Gastroesophageal sphincter (tissue), 4 donors: ENCODE results near the gene IQSEC1. TPM values are rescaled to one million over a fixed set of nuclear protein-coding genes. Genes with fewer than 3 reads are reported as not detected.
A peak's percentile ranks its signal among the peaks of the same experiment; 100 is the strongest.

Experiments
- ATAC-seq: fragments of 150-250 bp; one replicate; pipeline ENCODE4 v1.9.1; 2016; ENCODE audit warnings: mild to moderate bottlenecking, moderate library complexity
- H3K27ac ChIP-seq, 4 donors: fragments of 200-600 bp; sonication (generic) in 3 of 4; 1 replicate in 3 of 4; 2 replicates in 1 of 4; pipeline ENCODE4 v1.5.1; 2016 to 2019
- H3K27me3 ChIP-seq: fragments of 200-600 bp; sonication (generic); one replicate; pipeline ENCODE4 v1.5.1; 2019
- H3K36me3 ChIP-seq, 2 donors: fragments of 200-600 bp; sonication (generic); one replicate each; pipeline ENCODE4 v1.5.1; 2019; ENCODE audit warnings: control low read depth in 1 of 2
- H3K4me1 ChIP-seq, 3 donors: fragments of 200-600 bp; sonication (generic); 1 replicate in 2 of 3; 2 replicates in 1 of 3; pipeline ENCODE4 v1.5.1; 2016 to 2019; ENCODE audit warnings: control low read depth in 2 of 3
- H3K4me3 ChIP-seq, 2 donors: fragments of 200-600 bp; sonication (generic); one replicate each; pipeline ENCODE4 v1.5.1; 2019; ENCODE audit warnings: mild to moderate bottlenecking in 1 of 2, moderate library complexity in 1 of 2
- H3K9me3 ChIP-seq, 3 donors: fragments of 200-600 bp; sonication (generic); one replicate each; pipeline ENCODE4 v1.5.1; 2017 to 2019; ENCODE audit warnings: control low read depth in 2 of 3
- CTCF ChIP-seq, 4 experiments: fragments of 200-600 bp in 2 of 4; fragments of 450-650 bp in 2 of 4; sonication (generic) in 1 of 4; IDR thresholded peaks; one replicate each; pipeline ENCODE4 v1.5.1; 2017 to 2019; ENCODE audit warnings: antibody characterized with exemption in 4 of 4, mild to moderate bottlenecking in 2 of 4, moderate library complexity in 2 of 4
- EP300 ChIP-seq: sonication (generic); formaldehyde crosslinking; IDR thresholded peaks from one replicate; pipeline ENCODE4 v1.6.1; 2017; ENCODE audit warnings: antibody characterized with exemption, mild to moderate bottlenecking
- POLR2A ChIP-seq, 2 donors: fragments of 450-650 bp; IDR thresholded peaks; one replicate each; pipeline ENCODE4 v1.6.1; 2017; ENCODE audit warnings: antibody characterized with exemption in 2 of 2, mild to moderate bottlenecking in 2 of 2, moderate library complexity in 1 of 2
- POLR2AphosphoS5 ChIP-seq: sonication (generic); formaldehyde crosslinking; IDR thresholded peaks from one replicate; pipeline ENCODE4 v1.6.1; 2017; ENCODE audit warnings: antibody characterized with exemption
- WGBS, 2 donors: methylation state at CpG; one replicate each; pipeline ENCODE4 v1.1.5; 2018; ENCODE audit warnings: low coverage in 1 of 2; 5-methylcytosine and 5-hydroxymethylcytosine counted together
- total RNA-seq, 4 donors: library from RNA; depleted of rRNA; stranded (reverse); fragments of >200 nt; gene quantifications; one replicate each; pipeline ENCODE4 v1.1.0, GENCODE V29; 2016

IQSEC1 gene
- total RNA-seq, 4 donors from 2014 or later = 49.5 to 104 (median 61.7) TPM

GRCh38 chr3:12916159-12916558 lies 157.1 kb downstream of the IQSEC1 start:
- Histone ChIP-seq H3K36me3 (peaks cover 0 to 100% of the 10 kb centered on the region in 2 donors), H3K27ac (no peak overlapping the region), H3K27me3 (no peaks in the 10 kb centered on the region), H3K4me3 (no peak overlapping the region), H3K4me1 (no peaks in the 10 kb centered on the region), H3K9me3 (no peaks in the 10 kb centered on the region)
- TF ChIP-seq CTCF (IDR thresholded peaks at IDR 0.05) (no peak), POLR2AphosphoS5 (no peak), POLR2A (IDR thresholded peaks at IDR 0.05) (no peak), EP300 (no peak)
- ATAC-seq = no peak
- no CpG with 5 or more reads among the region's 9 CpGs for WGBS, 2 donors

- no peak overlapping the region for H3K27ac ChIP-seq
- H3K4me3 ChIP-seq = no peak overlapping the region
- ATAC-seq = no peak
- H3K27me3 ChIP-seq = no peaks in the 10 kb centered on the region
- TF ChIP-seq CTCF (IDR thresholded peaks at IDR 0.05) = no peak
- no peak for TF ChIP-seq EP300
- TF ChIP-seq POLR2A (IDR thresholded peaks at IDR 0.05) = no peak
- TF ChIP-seq POLR2AphosphoS5 = no peak
- peaks cover 0 to 100% of the 10 kb centered on the region in 2 donors for H3K36me3 ChIP-seq
- no peaks in the 10 kb centered on the region for H3K9me3 ChIP-seq
- H3K4me1 ChIP-seq = no peaks in the 10 kb centered on the region
- 75 to 92% methylated on average over 2 to 4 of the region's 7 CpGs for WGBS, 2 donors
These were observed 159.1 kb downstream of the IQSEC1 start for GRCh38 chr3:12914088-12914487.

- Histone ChIP-seq H3K36me3 (peaks cover 0 to 100% of the 10 kb centered on the region in 2 donors), H3K4me3 (no peak overlapping the region), H3K27me3 (no peaks in the 10 kb centered on the region), H3K4me1 (no peaks in the 10 kb centered on the region), H3K9me3 (no peaks in the 10 kb centered on the region), H3K27ac (no peak overlapping the region)
- no peak for ATAC-seq
- 100% methylated on average over 1 of the region's 15 CpGs; no CpG with 5 or more reads in 1 of the 2 donors for WGBS, 2 donors
- TF ChIP-seq CTCF (IDR thresholded peaks at IDR 0.05) = no peak
- no peak for TF ChIP-seq POLR2A (IDR thresholded peaks at IDR 0.05)
- no peak for TF ChIP-seq EP300
- TF ChIP-seq POLR2AphosphoS5 = no peak
These were observed 161.3 kb downstream of the IQSEC1 start for GRCh38 chr3:12911881-12912415.

DNA sequence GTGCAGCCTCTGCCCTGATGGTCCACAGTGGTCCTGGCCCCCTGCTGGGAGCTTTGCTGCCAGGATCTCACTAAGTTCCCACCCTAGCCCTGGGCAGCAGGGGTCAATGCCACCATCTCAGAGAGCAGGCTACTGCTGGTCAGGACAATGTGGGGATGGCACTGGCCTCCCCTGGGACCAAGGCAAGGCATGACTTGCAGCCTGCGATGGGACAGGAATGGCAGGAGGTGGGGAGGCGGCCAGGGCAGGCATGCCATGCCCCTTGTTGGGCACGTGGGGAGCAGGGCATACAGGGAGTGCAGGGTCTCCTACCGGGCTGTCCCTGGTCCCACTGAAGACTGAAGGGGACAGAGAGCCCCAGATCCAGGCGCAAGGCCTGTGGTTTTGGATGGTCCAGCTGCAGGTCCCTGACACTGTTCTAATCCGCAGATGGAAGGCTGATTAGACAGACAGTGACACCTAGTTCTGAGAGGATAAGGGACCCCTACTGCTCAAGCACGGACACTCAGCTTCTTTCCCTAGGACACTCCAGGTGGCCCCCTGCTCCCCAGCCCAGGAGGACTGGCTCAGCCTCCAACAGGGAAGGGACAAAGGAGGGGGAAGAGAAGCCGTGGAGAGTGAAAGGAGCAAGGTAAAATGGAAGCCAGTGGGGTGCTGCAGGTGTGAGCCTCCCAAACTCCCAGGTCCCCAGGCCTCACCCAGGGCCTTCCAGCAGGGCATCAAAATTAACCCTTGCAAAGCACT lies 162.7 kb downstream of the IQSEC1 start:
- no peaks in the 10 kb centered on the region for H3K9me3 ChIP-seq
- WGBS, 2 donors = 70 to 87% methylated on average over 3 of the region's 8 CpGs
- no peak overlapping the region for H3K27ac ChIP-seq
- peaks cover 0 to 100% of the 10 kb centered on the region in 2 donors for H3K36me3 ChIP-seq
- H3K4me1 ChIP-seq = no peaks in the 10 kb centered on the region
- TF ChIP-seq POLR2AphosphoS5 (no peak), EP300 (no peak), CTCF (IDR thresholded peaks at IDR 0.05) (no peak), POLR2A (IDR thresholded peaks at IDR 0.05) (no peak)
- no peak for ATAC-seq
- H3K4me3 ChIP-seq = no peak overlapping the region
- H3K27me3 ChIP-seq = no peaks in the 10 kb centered on the region

- 17% methylated on average over 1 of the region's 7 CpGs; no CpG with 5 or more reads in 1 of the 2 donors for WGBS, 2 donors
- Histone ChIP-seq H3K27me3 (no peaks in the 10 kb centered on the region), H3K9me3 (no peaks in the 10 kb centered on the region), H3K36me3 (peaks cover 0 to 100% of the 10 kb centered on the region in 2 donors), H3K4me3 (no peak overlapping the region), H3K27ac (no peak overlapping the region), H3K4me1 (no peaks in the 10 kb centered on the region)
- peak; percentile 17 for ATAC-seq
- TF ChIP-seq POLR2A (IDR thresholded peaks at IDR 0.05) (no peak), EP300 (no peak), CTCF (IDR thresholded peaks at IDR 0.05) (no peak), POLR2AphosphoS5 (no peak)
These were observed 163.5 kb downstream of the IQSEC1 start for GRCh38 chr3:12909710-12910109.
